ENCODE measurements around the gene CDH4.

- TF ChIP-seq POLR2A (IDR thresholded peaks at IDR 0.05), result no peak
- no peak for TF ChIP-seq EP300 (IDR thresholded peaks at IDR 0.05)
Measured at GRCh38 chr20:61662968-61663331, 410.9 kb downstream of the CDH4 start.

All from ovary (tissue), 1 donor.